WTC11 (cell line): ENCODE results near the gene NR4A3. TPM values are rescaled to one million over a fixed set of nuclear protein-coding genes. Genes with fewer than 3 reads are reported as not detected.

Source experiments
- ATAC-seq: fragments of 200-7000 bp; cut with Tn5 transposase; 2 replicates; pipeline ENCODE4 v1.10.0; 2021; ENCODE audit warnings: mild to moderate bottlenecking, moderate library complexity
- CTCF ChIA-PET: fragments of 300-600 bp; sonication (Branson Sonifier 250); formaldehyde crosslinking; loops from one replicate; lab custom pipeline; 2021; ENCODE audit warnings: antibody characterized with exemption; lab: Charles Lee
- POLR2A ChIA-PET: fragments of 350-600 bp; sonication (Branson Sonifier 250); formaldehyde crosslinking; loops from one replicate; lab custom pipeline; 2021; ENCODE audit warnings: antibody characterized with exemption; lab: Charles Lee
- DNase-seq: peaks from one replicate; pipeline ENCODE4 v3.0.0; 2021; ENCODE audit warnings: low spot score
- H3K27ac Mint-ChIP-seq: 2 replicates; pipeline ENCODE4 v1.8.0; 2021; ENCODE audit warnings: mixed read lengths
- H3K27me3 Mint-ChIP-seq: 2 replicates; pipeline ENCODE4 v1.8.0; 2021; ENCODE audit warnings: low read depth, mild to moderate bottlenecking, moderate library complexity, mixed read lengths
- H3K36me3 Mint-ChIP-seq: 2 replicates; pipeline ENCODE4 v1.8.0; 2021; ENCODE audit warnings: mixed read lengths
- H3K4me1 Mint-ChIP-seq: 2 replicates; pipeline ENCODE4 v1.8.0; 2022; ENCODE audit warnings: mixed read lengths
- H3K4me3 Mint-ChIP-seq: 2 replicates; pipeline ENCODE4 v1.8.0; 2021; ENCODE audit warnings: mild to moderate bottlenecking, moderate library complexity, mixed read lengths
- H3K9me3 Mint-ChIP-seq: 2 replicates; pipeline ENCODE4 v1.8.0; 2021; ENCODE audit warnings: mixed read lengths
- AFF4 ChIP-seq: sonication (generic); formaldehyde crosslinking; IDR thresholded peaks from 2 replicates; pipeline ENCODE4 v1.8.1; 2023; ENCODE audit warnings: mild to moderate bottlenecking, missing genetic modification reagents, borderline replicate concordance
- ATF1 ChIP-seq: sonication (generic); formaldehyde crosslinking; IDR thresholded peaks from 2 replicates; pipeline ENCODE4 v1.8.1; 2023; ENCODE audit warnings: mild to moderate bottlenecking, moderate library complexity, missing genetic modification reagents
- E2F4 ChIP-seq: sonication (generic); formaldehyde crosslinking; IDR thresholded peaks from 2 replicates; pipeline ENCODE4 v1.8.1; 2022; ENCODE audit warnings: low read depth, mild to moderate bottlenecking, moderate library complexity, missing genetic modification reagents, borderline replicate concordance
- ETV6 ChIP-seq: sonication (generic); formaldehyde crosslinking; IDR thresholded peaks from 2 replicates; pipeline ENCODE4 v1.8.1; 2022; ENCODE audit warnings: mild to moderate bottlenecking, missing genetic modification reagents
- FOXJ3 ChIP-seq: sonication (generic); formaldehyde crosslinking; IDR thresholded peaks from 2 replicates; pipeline ENCODE4 v1.9.0; 2021; ENCODE audit warnings: missing genetic modification reagents, mild to moderate bottlenecking, borderline replicate concordance
- HMGXB4 ChIP-seq: sonication (generic); formaldehyde crosslinking; IDR thresholded peaks from 2 replicates; pipeline ENCODE4 v1.8.1; 2023; ENCODE audit warnings: mild to moderate bottlenecking, moderate library complexity, missing genetic modification reagents
- IRF1 ChIP-seq: sonication (generic); formaldehyde crosslinking; IDR thresholded peaks from 2 replicates; pipeline ENCODE4 v1.8.0; 2023; ENCODE audit warnings: missing genetic modification reagents
- JAZF1 ChIP-seq: fragments of 250-450 bp; sonication (Bioruptor Pico); IDR thresholded peaks from 2 replicates; pipeline ENCODE4 v1.9.0; 2021; ENCODE audit warnings: moderate library complexity, mild to moderate bottlenecking, inconsistent platforms
- NFYB ChIP-seq: sonication (generic); formaldehyde crosslinking; conservative IDR thresholded peaks from 2 replicates; pipeline ENCODE4 v1.8.0; 2022; ENCODE audit warnings: low read depth, missing genetic modification reagents
- ZNF396 ChIP-seq: fragments of 250-450 bp; sonication (Bioruptor Pico); IDR thresholded peaks from 2 replicates; pipeline ENCODE4 v1.8.0; 2021; ENCODE audit warnings: mild to moderate bottlenecking, moderate library complexity, borderline replicate concordance
- total RNA-seq: library from RNA; stranded (reverse); gene quantifications from 3 replicates; pipeline ENCODE4 v1.2.3, GENCODE V29; 2021
- TF ChIP-seq, protein P1 (sequence below): fragments of 250-450 bp; sonication (Bioruptor Pico); conservative IDR thresholded peaks from 2 replicates; pipeline ENCODE4 v1.9.0; 2021; ENCODE audit warnings: mild to moderate bottlenecking
- TF ChIP-seq, protein P2 (sequence below): sonication (generic); formaldehyde crosslinking; IDR thresholded peaks from 2 replicates; pipeline ENCODE4 v1.8.0; 2022; ENCODE audit warnings: mild to moderate bottlenecking, missing genetic modification reagents
- TF ChIP-seq, protein P3 (sequence below): sonication (generic); formaldehyde crosslinking; IDR thresholded peaks from 2 replicates; pipeline ENCODE4 v1.8.1; 2022; ENCODE audit warnings: low read depth, missing genetic modification reagents, borderline replicate concordance

Gene NR4A3
- total RNA-seq, 1 experiment from 2014 or later, result 0.57 TPM

- ChIA-PET CTCF (no interaction called here), POLR2A (no interaction called here)
- Mint-ChIP-seq H3K9me3 (0 out of 2 replicates have a peak, but pooled peaks cover 4% of the 10 kb centered on the region), H3K4me3 (no peak overlapping the region), H3K36me3 (no peaks in the 10 kb centered on the region), H3K27ac (no peak overlapping the region), H3K4me1 (no peaks in the 10 kb centered on the region), H3K27me3 (no peaks in the 10 kb centered on the region)
- TF ChIP-seq HMGXB4 (CRISPR knock-in tag) (no peak), ETV6 (CRISPR knock-in tag) (no peak), NFYB (CRISPR knock-in tag) (no peak), ATF1 (no peak), JAZF1 (no peak), FOXJ3 (no peak), IRF1 (CRISPR knock-in tag) (no peak), ZNF396 (CRISPR knock-in tag) (no peak), E2F4 (no peak), AFF4 (CRISPR knock-in tag) (no peak)
- TF ChIP-seq, protein P1, sequence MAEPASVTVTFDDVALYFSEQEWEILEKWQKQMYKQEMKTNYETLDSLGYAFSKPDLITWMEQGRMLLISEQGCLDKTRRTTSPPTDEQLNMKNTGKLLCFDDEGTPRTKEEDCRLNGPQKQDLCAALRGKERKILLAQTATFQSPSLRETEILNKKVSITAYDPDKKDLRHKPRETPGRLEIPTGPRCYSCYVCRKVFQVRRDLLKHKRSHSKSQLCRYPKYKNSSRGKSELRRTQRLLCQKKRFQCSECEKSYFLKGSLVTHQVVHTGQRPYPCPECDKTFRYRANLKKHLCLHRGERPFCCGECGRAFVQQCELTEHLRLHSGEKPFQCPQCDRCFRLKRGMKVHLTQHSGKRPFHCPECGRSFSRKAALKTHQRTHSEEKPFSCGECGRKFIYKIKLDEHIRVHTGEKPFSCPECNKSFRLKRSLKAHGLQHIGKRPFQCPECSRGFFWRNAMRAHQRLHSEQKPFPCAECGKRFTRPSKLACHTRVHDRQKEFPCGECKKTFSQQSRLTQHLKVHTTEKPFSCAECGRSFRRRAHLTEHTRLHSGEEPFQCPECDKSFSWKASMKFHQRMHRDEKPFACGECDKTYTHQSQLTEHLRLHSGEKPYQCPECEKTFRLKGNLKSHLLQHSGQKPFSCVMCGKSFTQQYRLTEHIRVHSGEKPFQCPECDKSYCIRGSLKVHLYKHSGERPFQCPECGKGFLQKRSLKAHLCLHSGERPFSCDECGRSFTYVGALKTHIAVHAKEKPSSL (CRISPR knock-in tag), result no peak
- TF ChIP-seq, protein P2, sequence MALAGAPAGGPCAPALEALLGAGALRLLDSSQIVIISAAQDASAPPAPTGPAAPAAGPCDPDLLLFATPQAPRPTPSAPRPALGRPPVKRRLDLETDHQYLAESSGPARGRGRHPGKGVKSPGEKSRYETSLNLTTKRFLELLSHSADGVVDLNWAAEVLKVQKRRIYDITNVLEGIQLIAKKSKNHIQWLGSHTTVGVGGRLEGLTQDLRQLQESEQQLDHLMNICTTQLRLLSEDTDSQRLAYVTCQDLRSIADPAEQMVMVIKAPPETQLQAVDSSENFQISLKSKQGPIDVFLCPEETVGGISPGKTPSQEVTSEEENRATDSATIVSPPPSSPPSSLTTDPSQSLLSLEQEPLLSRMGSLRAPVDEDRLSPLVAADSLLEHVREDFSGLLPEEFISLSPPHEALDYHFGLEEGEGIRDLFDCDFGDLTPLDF (CRISPR knock-in tag), result no peak
- TF ChIP-seq, protein P3, sequence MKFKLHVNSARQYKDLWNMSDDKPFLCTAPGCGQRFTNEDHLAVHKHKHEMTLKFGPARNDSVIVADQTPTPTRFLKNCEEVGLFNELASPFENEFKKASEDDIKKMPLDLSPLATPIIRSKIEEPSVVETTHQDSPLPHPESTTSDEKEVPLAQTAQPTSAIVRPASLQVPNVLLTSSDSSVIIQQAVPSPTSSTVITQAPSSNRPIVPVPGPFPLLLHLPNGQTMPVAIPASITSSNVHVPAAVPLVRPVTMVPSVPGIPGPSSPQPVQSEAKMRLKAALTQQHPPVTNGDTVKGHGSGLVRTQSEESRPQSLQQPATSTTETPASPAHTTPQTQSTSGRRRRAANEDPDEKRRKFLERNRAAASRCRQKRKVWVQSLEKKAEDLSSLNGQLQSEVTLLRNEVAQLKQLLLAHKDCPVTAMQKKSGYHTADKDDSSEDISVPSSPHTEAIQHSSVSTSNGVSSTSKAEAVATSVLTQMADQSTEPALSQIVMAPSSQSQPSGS, result no peak
- DNase-seq (no peak), ATAC-seq (no peak)
Measured at GRCh38 chr9:99793528-99793927, 28.2 kb upstream of the NR4A3 start.
